Measurements from ENCODE around the gene RAVER2. TPM values are rescaled to one million over a fixed set of nuclear protein-coding genes. Genes with fewer than 3 reads are reported as not detected.

The RAVER2 gene
- polyA plus RNA-seq, 2 of the 4 experiments (the other 2 are of a cell fraction), result 6.2 to 17.2 TPM

GRCh38 chr1:64801851-64802523 is 57.1 kb downstream of the RAVER2 start:
- Histone ChIP-seq H3K9me3 (no peaks in the 10 kb centered on the region), H3K4me3 (no peak overlapping the region), H3K4me1 (no peaks in the 10 kb centered on the region), H3K27ac (no peak overlapping the region), H3K4me2 (no peak overlapping the region)
- DNase-seq (ENCODE audit: low read depth in 1 of 2, low spot score in 1 of 2) (no peak), FAIRE-seq (no peak), ATAC-seq (no peak)
- ChIA-PET CTCF (no interaction called here), POLR2A (no interaction called here)
- 89% methylated on average over 6 of the region's 6 CpGs for WGBS (ENCODE audit: missing lambda C conversion rate)
- no peak for TF ChIP-seq POLR2AphosphoS2 (conservative IDR thresholded peaks at IDR 0.05; ENCODE audit: low read length)

GRCh38 chr1:64809309-64809708 is 64.4 kb downstream of the RAVER2 start:
- ChIA-PET CTCF (interaction anchor here (1.5 kb wide), 1 partner anchor 14 kb away, joined by 4 read pairs; no protein-coding TSS in a partner anchor), POLR2A (no interaction called here)
- Histone ChIP-seq H3K4me3 (no peak overlapping the region), H3K27ac (no peak overlapping the region), H3K4me2 (no peak overlapping the region), H3K9me3 (no peaks in the 10 kb centered on the region), H3K4me1 (no peaks in the 10 kb centered on the region)
- FAIRE-seq, result no peak
- no peak for ATAC-seq
- no peak for DNase-seq (ENCODE audit: low read depth in 1 of 2, low spot score in 1 of 2)
- TF ChIP-seq SMC3 (IDR thresholded peaks at IDR 0.05) (no peak), SREBF2 (IDR thresholded peaks at IDR 0.05) (no peak), FOXS1 (CRISPR knock-in tag; IDR thresholded peaks at IDR 0.05) (no peak), ZNF302 (CRISPR knock-in tag; IDR thresholded peaks at IDR 0.05) (no peak), ZC3H11A (IDR thresholded peaks at IDR 0.05) (peak; percentile 41), NPAS2 (CRISPR knock-in tag; IDR thresholded peaks at IDR 0.05; ENCODE audit: borderline replicate concordance) (no peak)

- CTCF ChIA-PET, result no interaction called here
- WGBS (ENCODE audit: missing lambda C conversion rate), result 100% methylated on average over 1 of the region's 1 CpG
Measured at GRCh38 chr1:64810001-64810400, 65.1 kb downstream of the RAVER2 start.

More at GRCh38 chr1:64810001-64810400, 65.1 kb downstream of the RAVER2 start:
- Histone ChIP-seq H3K27ac (no peak overlapping the region), H3K4me1 (no peaks in the 10 kb centered on the region), H3K9me3 (no peaks in the 10 kb centered on the region), H3K4me2 (no peak overlapping the region), H3K4me3 (no peak overlapping the region)
- DNase-seq (ENCODE audit: low read depth in 1 of 2, low spot score in 1 of 2) (no peak), ATAC-seq (no peak), FAIRE-seq (no peak)
- POLR2A ChIA-PET, result no interaction called here
- TF ChIP-seq POLR2A (IDR thresholded peaks at IDR 0.05; ENCODE audit: low read length) (no peak), JUN (IDR thresholded peaks at IDR 0.05) (no peak), REST (IDR thresholded peaks at IDR 0.05) (no peak), JUNB (IDR thresholded peaks at IDR 0.05) (no peak), BCL3 (IDR thresholded peaks at IDR 0.05) (no peak), PHF8 (IDR thresholded peaks at IDR 0.05; ENCODE audit: borderline replicate concordance, low read depth) (no peak), ATOH8 (CRISPR knock-in tag; IDR thresholded peaks at IDR 0.05; ENCODE audit: low read depth) (no peak), CBX8 (IDR thresholded peaks at IDR 0.05) (no peak), ELK1 (IDR thresholded peaks at IDR 0.05; ENCODE audit: low read depth, low read length) (no peak), HES2 (IDR thresholded peaks at IDR 0.05) (no peak), FOSB (CRISPR knock-in tag; IDR thresholded peaks at IDR 0.05) (no peak), MAX (IDR thresholded peaks at IDR 0.05) (no peak), NPAS2 (CRISPR knock-in tag; IDR thresholded peaks at IDR 0.05; ENCODE audit: borderline replicate concordance) (no peak), MYC (IDR thresholded peaks at IDR 0.05; ENCODE audit: borderline replicate concordance, low read length) (no peak), RFX5 (IDR thresholded peaks at IDR 0.05) (no peak), MAZ (IDR thresholded peaks at IDR 0.05; ENCODE audit: borderline replicate concordance, low read depth, low read length) (no peak)

All from A549 (cell line).